HCT116 (cell line): Measurements from ENCODE around the gene P2RX3. TPM values are rescaled to one million over a fixed set of nuclear protein-coding genes. Genes with fewer than 3 reads are reported as not detected.

ENCODE experiments used
- ATAC-seq: fragments of 200-7000 bp; cut with Tn5 transposase; 2 replicates; pipeline ENCODE4 v1.9.1; 2020; ENCODE audit warnings: mild to moderate bottlenecking, moderate library complexity
- BruUV-seq: library from RNA; stranded (reverse); fragments of 400-500 nt; replicated peaks from 2 replicates; lab custom pipeline; 2021; lab: Mats Ljungman, UMichigan
- CTCF ChIA-PET: fragments of 300-600 bp; sonication (Branson Sonifier 250); formaldehyde crosslinking; loops from one replicate; lab custom pipeline; 2021; ENCODE audit warnings: antibody characterized with exemption; lab: Charles Lee
- POLR2A ChIA-PET: fragments of 300-600, 350-600 bp; sonication (Branson Sonifier 250); formaldehyde crosslinking; loops from one replicate; lab custom pipeline; 2021; ENCODE audit warnings: antibody characterized with exemption; lab: Charles Lee
- RAD21 ChIA-PET, 2 experiments: fragments of 300-600 bp; sonication (Branson Sonifier 250); formaldehyde crosslinking; loops; one replicate each; lab custom pipeline; 2023; ENCODE audit warnings: low total read pairs in 2 of 2; ENCODE audit not compliant: uncharacterized antibody in 2 of 2, unreplicated experiment in 2 of 2, low non-redundant PET in 1 of 2; lab: Charles Lee
- DNase-seq: peaks from one replicate; pipeline ENCODE4 v3.0.0-alpha.2; 2010; ENCODE audit warnings: low read depth, low spot score
- H2AFZ ChIP-seq: fragments of 200-600 bp; shearing (Covaris generic), sonication (generic); 2 replicates; pipeline ENCODE4 v1.6.1; 2017; ENCODE audit warnings: low read depth, mixed run types, mixed read lengths, antibody characterized with exemption, low read length; ENCODE audit not compliant: poor library complexity, severe bottlenecking
- H3K27ac ChIP-seq: 2 replicates; pipeline ENCODE4 v1.5.1; 2012; ENCODE audit warnings: low read depth, low read length
- H3K27me3 ChIP-seq: fragments of 200-600 bp; sonication (generic); 2 replicates; pipeline ENCODE4 v1.6.1; 2016; ENCODE audit warnings: mixed run types, low read length, mixed read lengths; ENCODE audit not compliant: insufficient read depth
- H3K36me3 ChIP-seq, 2 experiments: fragments of 200-500 bp in 1 of 2; fragments of 200-600 bp in 1 of 2; sonication (Bioruptor generic) in 1 of 2; sonication (generic) in 1 of 2; 2 replicates each; pipeline versions ENCODE4 v1.5.1 to v1.6.1; 2014 to 2016; ENCODE audit warnings: low read length in 2 of 2, inconsistent platforms in 1 of 2, mixed read lengths in 1 of 2, mixed run types in 1 of 2; ENCODE audit not compliant: insufficient read depth in 2 of 2, control insufficient read depth in 1 of 2
- H3K4me1 ChIP-seq, 2 experiments: fragments of 200-600 bp in 1 of 2; sonication (generic) in 1 of 2; 2 replicates each; pipeline versions ENCODE4 v1.5.1 to v1.6.1; 2012 to 2017; ENCODE audit warnings: low read length in 2 of 2, inconsistent platforms in 1 of 2, mild to moderate bottlenecking in 1 of 2, mixed read lengths in 1 of 2, mixed run types in 1 of 2, moderate library complexity in 1 of 2; ENCODE audit not compliant: insufficient read depth in 2 of 2, control insufficient read depth in 1 of 2
- H3K4me2 ChIP-seq: fragments of 200-600 bp; sonication (generic); 2 replicates; pipeline ENCODE4 v1.6.1; 2017; ENCODE audit warnings: mixed run types, low read length, mixed read lengths
- H3K4me3 ChIP-seq, 2 experiments: fragments of 200-600 bp in 1 of 2; sonication (generic) in 1 of 2; replicated peaks in 1 of 2; 2 replicates each; pipeline ENCODE4 v1.5.1; 2011 to 2016; ENCODE audit warnings: low read length in 2 of 2, control low read depth in 1 of 2, low read depth in 1 of 2, mild to moderate bottlenecking in 1 of 2, mixed read lengths in 1 of 2, mixed run types in 1 of 2
- H3K79me2 ChIP-seq: fragments of 200-600 bp; sonication (generic); 2 replicates; pipeline ENCODE4 v1.6.1; 2017; ENCODE audit warnings: mild to moderate bottlenecking, mixed run types, low read length, moderate library complexity, mixed read lengths; ENCODE audit not compliant: insufficient read depth
- H3K9ac ChIP-seq: fragments of 200-600 bp; sonication (generic); 2 replicates; pipeline ENCODE4 v1.6.1; 2016; ENCODE audit warnings: low read length, mixed read lengths
- H3K9me2 ChIP-seq: fragments of 200-600 bp; sonication (generic), shearing (Covaris generic); 2 replicates; pipeline ENCODE4 v1.6.1; 2017; ENCODE audit warnings: mixed run types, mild to moderate bottlenecking, moderate library complexity; ENCODE audit not compliant: insufficient read depth
- H3K9me3 ChIP-seq, 2 experiments: fragments of 200-500 bp in 1 of 2; fragments of 200-600 bp in 1 of 2; sonication (Bioruptor generic) in 1 of 2; sonication (generic) in 1 of 2; 2 replicates each; pipeline ENCODE4 v1.6.1; 2014 to 2017; ENCODE audit warnings: low read length in 2 of 2, mixed read lengths in 2 of 2, inconsistent platforms in 1 of 2, low read depth in 1 of 2, mild to moderate bottlenecking in 1 of 2, mixed run types in 1 of 2, moderate library complexity in 1 of 2; ENCODE audit not compliant: control insufficient read depth in 1 of 2, insufficient read depth in 1 of 2
- H4K20me1 ChIP-seq: fragments of 200-600 bp; sonication (generic), shearing (Covaris generic); 2 replicates; pipeline ENCODE4 v1.6.1; 2017; ENCODE audit warnings: mixed run types, mild to moderate bottlenecking, moderate library complexity; ENCODE audit not compliant: insufficient read depth
- CBX3 ChIP-seq: IDR thresholded peaks from 2 replicates; pipeline ENCODE4 v1.6.1; 2012; ENCODE audit warnings: low read depth
- CEBPB ChIP-seq: IDR thresholded peaks from 2 replicates; pipeline ENCODE4 v1.6.1; 2012; ENCODE audit warnings: low read depth
- EGR1 ChIP-seq: IDR thresholded peaks from 2 replicates; pipeline ENCODE4 v1.6.1; 2012; ENCODE audit warnings: low read depth
- ELF1 ChIP-seq: IDR thresholded peaks from 2 replicates; pipeline ENCODE4 v1.6.1; 2012; ENCODE audit warnings: low read depth, borderline replicate concordance
- EZH2 ChIP-seq: fragments of 200-600 bp; sonication (generic); IDR thresholded peaks from 2 replicates; pipeline ENCODE4 v1.6.1; 2017; ENCODE audit warnings: antibody characterized with exemption, mixed run types
- FOSL1 ChIP-seq: IDR thresholded peaks from 2 replicates; pipeline ENCODE4 v1.6.1; 2012; ENCODE audit warnings: low read depth
- JUND ChIP-seq: IDR thresholded peaks from 2 replicates; pipeline ENCODE4 v1.6.1; 2012
- MAX ChIP-seq: IDR thresholded peaks from 2 replicates; pipeline ENCODE4 v1.6.1; 2012
- POLR2A ChIP-seq: IDR thresholded peaks from 2 replicates; pipeline ENCODE4 v1.7.0; 2011; ENCODE audit warnings: borderline replicate concordance; ENCODE audit not compliant: insufficient read depth, insufficient read length; ENCODE audit errors: extremely low read depth
- RAD21 ChIP-seq: IDR thresholded peaks from 2 replicates; pipeline ENCODE4 v1.6.1; 2012; ENCODE audit warnings: low read depth, mild to moderate bottlenecking
- SIN3A ChIP-seq: IDR thresholded peaks from 2 replicates; pipeline ENCODE4 v1.6.1; 2012; ENCODE audit warnings: low read depth
- SRF ChIP-seq: IDR thresholded peaks from 2 replicates; pipeline ENCODE4 v1.6.1; 2012; ENCODE audit warnings: low read depth
- YY1 ChIP-seq: IDR thresholded peaks from 2 replicates; pipeline ENCODE4 v1.6.1; 2011; ENCODE audit warnings: low read length, low read depth, moderate library complexity, mild to moderate bottlenecking; ENCODE audit not compliant: insufficient replicate concordance; ENCODE audit errors: extremely low read depth
- ZFX ChIP-seq: fragments of 450-650 bp; IDR thresholded peaks from 2 replicates; pipeline ENCODE4 v1.6.1; 2017
- ZNF274 ChIP-seq: fragments of 200-500 bp; sonication (Bioruptor generic); IDR thresholded peaks from 2 replicates; pipeline ENCODE4 v1.6.1; 2014; ENCODE audit warnings: mild to moderate bottlenecking, low read depth, low read length, inconsistent platforms
- intact Hi-C: fragments of 100-400 bp; cut with micrococcal nuclease; formaldehyde crosslinking; loops from 2 replicates; pipeline ENCODE4 v1.10.0; 2022
- total RNA-seq: library from RNA; stranded (reverse); gene quantifications from one replicate; pipeline ENCODE4 v1.2.1, GENCODE V29; 2021; ENCODE audit not compliant: unreplicated experiment
- TF ChIP-seq, protein P1 (sequence below), 3 experiments: fragments of 200-600 bp in 1 of 3; sonication (generic) in 1 of 3; IDR thresholded peaks in 2 of 3; conservative IDR thresholded peaks in 1 of 3; 2 replicates each; pipeline ENCODE4 v1.5.1; 2012 to 2017; ENCODE audit warnings: low read depth in 2 of 3, low read length in 2 of 3, antibody characterized with exemption in 1 of 3, borderline replicate concordance in 1 of 3, control low read depth in 1 of 3, mild to moderate bottlenecking in 1 of 3, mixed read lengths in 1 of 3, mixed run types in 1 of 3, moderate library complexity in 1 of 3; ENCODE audit not compliant: insufficient read depth in 1 of 3
- TF ChIP-seq, protein P2 (sequence below): IDR thresholded peaks from 2 replicates; pipeline ENCODE4 v1.6.1; 2012

Gene P2RX3
- total RNA-seq, 1 experiment from 2014 or later = not detected

- no peaks in the 10 kb centered on the region for H3K36me3 ChIP-seq
- no peaks in the 10 kb centered on the region for H3K27me3 ChIP-seq
- no peaks in the 10 kb centered on the region for H4K20me1 ChIP-seq
- H3K79me2 ChIP-seq = no peaks in the 10 kb centered on the region
- no peak for TF ChIP-seq FOSL1
- H3K9ac ChIP-seq = no peak overlapping the region
- intact Hi-C loops = no loop called here
- no peaks in the 10 kb centered on the region for H3K9me2 ChIP-seq
- H3K9me3 ChIP-seq = no peaks in the 10 kb centered on the region
- DNase-seq (no peak), ATAC-seq (no peak)
- H3K27ac ChIP-seq = no peak overlapping the region
- BruUV-seq = no TSS peak
- H3K4me1 ChIP-seq = peaks cover 0 to 11% of the 10 kb centered on the region in 2 experiments; a peak in 2 of 4 replicates
- ChIA-PET POLR2A (interaction anchor here (0.7 to 1.0 kb wide), 2 partner anchors 17 to 35 kb away, joined by 3 read pairs; partner anchors contain the start of gene TNKS1BP1), CTCF (no interaction called here), RAD21 (no interaction called here)
- H3K4me2 ChIP-seq = no peak overlapping the region
- no peak overlapping the region for H3K4me3 ChIP-seq
- H2AFZ ChIP-seq = no peak overlapping the region
These were observed 4.5 kb downstream of the P2RX3 start for GRCh38 chr11:57342702-57343101.

GRCh38 chr11:57343825-57344224 is 5.7 kb downstream of the P2RX3 start:
- no peak overlapping the region for H3K9ac ChIP-seq
- TF ChIP-seq CBX3 (no peak), ZNF274 (no peak), ELF1 (no peak), EZH2 (no peak), ZFX (no peak), MAX (no peak), CEBPB (no peak), SIN3A (no peak), RAD21 (no peak), YY1 (no peak), POLR2A (no peak), EGR1 (no peak), SRF (no peak), JUND (no peak)
- TF ChIP-seq, protein P1, sequence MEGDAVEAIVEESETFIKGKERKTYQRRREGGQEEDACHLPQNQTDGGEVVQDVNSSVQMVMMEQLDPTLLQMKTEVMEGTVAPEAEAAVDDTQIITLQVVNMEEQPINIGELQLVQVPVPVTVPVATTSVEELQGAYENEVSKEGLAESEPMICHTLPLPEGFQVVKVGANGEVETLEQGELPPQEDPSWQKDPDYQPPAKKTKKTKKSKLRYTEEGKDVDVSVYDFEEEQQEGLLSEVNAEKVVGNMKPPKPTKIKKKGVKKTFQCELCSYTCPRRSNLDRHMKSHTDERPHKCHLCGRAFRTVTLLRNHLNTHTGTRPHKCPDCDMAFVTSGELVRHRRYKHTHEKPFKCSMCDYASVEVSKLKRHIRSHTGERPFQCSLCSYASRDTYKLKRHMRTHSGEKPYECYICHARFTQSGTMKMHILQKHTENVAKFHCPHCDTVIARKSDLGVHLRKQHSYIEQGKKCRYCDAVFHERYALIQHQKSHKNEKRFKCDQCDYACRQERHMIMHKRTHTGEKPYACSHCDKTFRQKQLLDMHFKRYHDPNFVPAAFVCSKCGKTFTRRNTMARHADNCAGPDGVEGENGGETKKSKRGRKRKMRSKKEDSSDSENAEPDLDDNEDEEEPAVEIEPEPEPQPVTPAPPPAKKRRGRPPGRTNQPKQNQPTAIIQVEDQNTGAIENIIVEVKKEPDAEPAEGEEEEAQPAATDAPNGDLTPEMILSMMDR (IDR thresholded peaks at IDR 0.05 in 2 of 3, conservative IDR thresholded peaks at IDR 0.05 in 1 of 3; ENCODE audit: borderline replicate concordance in 1 of 3, insufficient read depth in 1 of 3, low read depth in 2 of 3, low read length in 2 of 3) = no peak
- TF ChIP-seq, protein P2, sequence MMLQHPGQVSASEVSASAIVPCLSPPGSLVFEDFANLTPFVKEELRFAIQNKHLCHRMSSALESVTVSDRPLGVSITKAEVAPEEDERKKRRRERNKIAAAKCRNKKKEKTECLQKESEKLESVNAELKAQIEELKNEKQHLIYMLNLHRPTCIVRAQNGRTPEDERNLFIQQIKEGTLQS = no peak
- H4K20me1 ChIP-seq = no peaks in the 10 kb centered on the region
- no peaks in the 10 kb centered on the region for H3K79me2 ChIP-seq
- BruUV-seq = no TSS peak
- no peak overlapping the region for H3K27ac ChIP-seq
- ChIA-PET RAD21 (no interaction called here), CTCF (no interaction called here), POLR2A (interaction anchor here (1.0 kb wide), 1 partner anchor 19 kb away, joined by 3 read pairs; the partner anchor contains the start of gene TNKS1BP1)
- no peak overlapping the region for H2AFZ ChIP-seq
- no peaks in the 10 kb centered on the region for H3K27me3 ChIP-seq
- H3K9me2 ChIP-seq = no peaks in the 10 kb centered on the region
- no peak for ATAC-seq
- no peak overlapping the region for H3K4me3 ChIP-seq
- H3K4me1 ChIP-seq = peaks cover 0 to 11% of the 10 kb centered on the region in 2 experiments; a peak in 2 of 4 replicates
- intact Hi-C loops = loop anchor here (2.0 kb wide), 2 partner anchors 183 to 1169 kb away; no protein-coding TSS in a partner anchor
- H3K9me3 ChIP-seq = no peaks in the 10 kb centered on the region
- no peak overlapping the region for H3K4me2 ChIP-seq
- H3K36me3 ChIP-seq = no peaks in the 10 kb centered on the region
- DNase-seq = no peak
